Keratinocyte (primary cell): ENCODE measurements around the gene SP140L. TPM values are rescaled to one million over a fixed set of nuclear protein-coding genes. Genes with fewer than 3 reads are reported as not detected.

Experiments used
- DNase-seq: peaks from one replicate; pipeline ENCODE4 v3.0.0-alpha.2; 2011; ENCODE audit warnings: low read depth, missing footprints, low spot score
- FAIRE-seq: peaks from 2 replicates; lab custom pipeline; 2011; peaks lifted over from hg19 to GRCh38; lab: Jason Lieb, UNC
- H2AFZ ChIP-seq: 2 replicates; pipeline ENCODE4 v1.6.0; 2012; ENCODE audit warnings: low read length, control low read depth, inconsistent platforms; ENCODE audit not compliant: control insufficient read depth
- H3K27ac ChIP-seq: 2 replicates; pipeline ENCODE4 v1.5.1; 2011; ENCODE audit warnings: low read length; ENCODE audit not compliant: control insufficient read depth, insufficient read depth
- H3K27me3 ChIP-seq: 3 replicates; pipeline ENCODE4 v1.6.0; 2011; ENCODE audit warnings: low read length; ENCODE audit not compliant: control insufficient read depth, insufficient read depth; ENCODE audit errors: extremely low read depth
- H3K36me3 ChIP-seq, 2 experiments: 2 replicates in 1 of 2; 3 replicates in 1 of 2; pipeline ENCODE4 v1.5.1; 2011; ENCODE audit warnings: low read length in 2 of 2, mild to moderate bottlenecking in 1 of 2; ENCODE audit not compliant: control insufficient read depth in 2 of 2, insufficient read depth in 2 of 2; ENCODE audit errors: extremely low read depth in 1 of 2
- H3K4me1 ChIP-seq: 3 replicates; pipeline ENCODE4 v1.5.1; 2011; ENCODE audit warnings: low read length; ENCODE audit not compliant: control insufficient read depth, insufficient read depth; ENCODE audit errors: extremely low read depth
- H3K4me2 ChIP-seq: 3 replicates; pipeline ENCODE4 v1.6.0; 2011; ENCODE audit warnings: low read depth, low read length; ENCODE audit not compliant: control insufficient read depth, insufficient read depth; ENCODE audit errors: extremely low read depth
- H3K4me3 ChIP-seq, 3 experiments: fragments of 200-600 bp in 1 of 3; sonication (generic) in 1 of 3; 2 replicates in 2 of 3; 3 replicates in 1 of 3; pipeline ENCODE4 v1.5.1; 2011 to 2016; ENCODE audit warnings: low read length in 3 of 3, mild to moderate bottlenecking in 3 of 3, control low read depth in 2 of 3, inconsistent platforms in 1 of 3, low read depth in 1 of 3, mixed read lengths in 1 of 3, mixed run types in 1 of 3, moderate library complexity in 1 of 3; ENCODE audit not compliant: control insufficient read depth in 2 of 3, insufficient read depth in 2 of 3; ENCODE audit errors: extremely low read depth in 1 of 3
- H3K79me2 ChIP-seq: 2 replicates; pipeline ENCODE4 v1.6.0; 2012; ENCODE audit warnings: low read length; ENCODE audit not compliant: control insufficient read depth, insufficient read depth
- H3K9ac ChIP-seq: 3 replicates; pipeline ENCODE4 v1.6.0; 2011; ENCODE audit warnings: low read length; ENCODE audit not compliant: control insufficient read depth, insufficient read depth; ENCODE audit errors: extremely low read depth
- H3K9me1 ChIP-seq: 3 replicates; pipeline ENCODE4 v1.6.0; 2011; ENCODE audit warnings: low read length; ENCODE audit not compliant: control insufficient read depth, insufficient read depth; ENCODE audit errors: extremely low read depth
- H3K9me3 ChIP-seq: 2 replicates; pipeline ENCODE4 v1.5.1; 2012; ENCODE audit warnings: low read depth, low read length; ENCODE audit not compliant: control insufficient read depth
- H4K20me1 ChIP-seq: 3 replicates; pipeline ENCODE4 v1.6.0; 2011; ENCODE audit warnings: low read length; ENCODE audit not compliant: control insufficient read depth, insufficient read depth; ENCODE audit errors: extremely low read depth
- CTCF ChIP-seq, 3 experiments: IDR thresholded peaks in 1 of 3; conservative IDR thresholded peaks in 1 of 3; optimal IDR thresholded peaks in 1 of 3; 2 replicates in 2 of 3; 3 replicates in 1 of 3; pipeline versions ENCODE3 to v1.5.1; 2011; ENCODE audit warnings: low read length in 3 of 3, mild to moderate bottlenecking in 3 of 3, moderate library complexity in 2 of 3, control low read depth in 1 of 3, inconsistent platforms in 1 of 3; ENCODE audit not compliant: insufficient read depth in 2 of 3; ENCODE audit errors: extremely low read depth in 1 of 3
- EZH2 ChIP-seq: IDR thresholded peaks from one replicate; pipeline ENCODE4 v1.6.1; 2012; ENCODE audit warnings: inconsistent platforms, mild to moderate bottlenecking, low read length, moderate library complexity
- dilution Hi-C: fragments of 300-500 bp; cut with MboI; formaldehyde crosslinking; loops from one replicate; pipeline ENCODE4 v1.7.0; 2020; ENCODE audit warnings: low sequenced_read_pairs; ENCODE audit not compliant: extremely low pct_ligation_motif_present
- polyA plus RNA-seq, 5 experiments: library from polyadenylated mRNA; depleted of rRNA in 3 of 5; stranded (reverse) in 3 of 5; stranded (forward) in 1 of 5; unstranded in 1 of 5; fragments of >200 nt; gene quantifications; 1 replicate in 1 of 5; 2 replicates in 3 of 5; 3 replicates in 1 of 5; pipeline versions ENCODE4 v1.2.1 to v1.2.3, GENCODE V29; 2011 to 2012; ENCODE audit warnings: missing spikeins in 2 of 5, low read depth in 1 of 5, low replicate concordance in 1 of 5

SP140L gene
- polyA plus RNA-seq, 1 donor (not counting 4 experiments of a cell fraction or from before 2014, with no cell fraction given) = 10.8 TPM

- Histone ChIP-seq H3K9me3 (no peaks in the 10 kb centered on the region), H4K20me1 (no peaks in the 10 kb centered on the region), H3K4me3 (no peak overlapping the region), H3K4me2 (no peak overlapping the region), H3K4me1 (peaks cover 4% of the 10 kb centered on the region), H3K9me1 (no peaks in the 10 kb centered on the region), H3K36me3 (no peaks in the 10 kb centered on the region), H3K27me3 (no peaks in the 10 kb centered on the region), H3K9ac (no peak overlapping the region), H3K27ac (no peak overlapping the region), H2AFZ (no peak overlapping the region), H3K79me2 (no peaks in the 10 kb centered on the region)
- DNase-seq (peak; percentile 13), FAIRE-seq (peak; percentile 71)
- TF ChIP-seq CTCF (optimal IDR thresholded peaks at IDR 0.05 in 1 of 3, IDR thresholded peaks at IDR 0.05 in 1 of 3, conservative IDR thresholded peaks at IDR 0.05 in 1 of 3; ENCODE audit: extremely low read depth in 1 of 3, insufficient read depth in 2 of 3, low read length in 3 of 3) = no peak
- dilution Hi-C loops = no loop called here
Measured at GRCh38 chr2:230312638-230313037, 14.4 kb upstream of the SP140L start.

- H4K20me1 ChIP-seq = no peaks in the 10 kb centered on the region
- H3K9me3 ChIP-seq = no peaks in the 10 kb centered on the region
- FAIRE-seq (no peak), DNase-seq (no peak)
- H3K79me2 ChIP-seq = no peaks in the 10 kb centered on the region
- TF ChIP-seq EZH2 (no peak), CTCF (optimal IDR thresholded peaks at IDR 0.05 in 1 of 3, IDR thresholded peaks at IDR 0.05 in 1 of 3, conservative IDR thresholded peaks at IDR 0.05 in 1 of 3; ENCODE audit: extremely low read depth in 1 of 3, insufficient read depth in 2 of 3, low read length in 3 of 3) (no peak)
- H3K4me2 ChIP-seq = no peak overlapping the region
- no peaks in the 10 kb centered on the region for H3K9me1 ChIP-seq
- H2AFZ ChIP-seq = no peak overlapping the region
- dilution Hi-C loops = no loop called here
- H3K36me3 ChIP-seq = no peaks in the 10 kb centered on the region
- no peak overlapping the region for H3K9ac ChIP-seq
- H3K27me3 ChIP-seq = no peaks in the 10 kb centered on the region
- H3K4me3 ChIP-seq = no peak overlapping the region
- no peak overlapping the region for H3K27ac ChIP-seq
- H3K4me1 ChIP-seq = peaks cover 4% of the 10 kb centered on the region
Measured at GRCh38 chr2:230317366-230317765, 9.6 kb upstream of the SP140L start.
